ENCODE results near the gene MED29. TPM values are rescaled to one million over a fixed set of nuclear protein-coding genes. Genes with fewer than 3 reads are reported as not detected.

MED29 gene
- total RNA-seq, 1 donor = 19.9 TPM

DNA sequence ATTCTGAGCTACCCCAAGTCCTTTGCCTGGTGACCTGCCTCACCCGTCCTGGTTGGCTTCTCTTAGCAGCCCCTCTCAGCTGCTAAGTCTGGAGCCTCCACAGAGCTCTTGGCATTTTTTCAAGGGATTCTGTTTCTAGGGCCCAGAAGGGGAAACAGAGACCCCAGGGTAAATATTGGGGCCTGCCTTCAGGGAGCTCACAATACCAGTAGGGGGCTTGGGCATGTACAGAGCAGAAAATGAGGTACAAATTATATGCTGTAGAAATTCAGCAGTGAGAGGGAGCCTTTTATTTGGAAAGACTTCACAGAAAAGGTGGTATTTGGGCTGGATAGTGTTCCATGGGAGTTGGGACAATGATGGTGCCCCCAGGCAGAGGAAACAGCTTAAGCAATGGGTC is 45.2 kb upstream of the MED29 start:
- H3K4me1 ChIP-seq (ENCODE audit: insufficient read depth, low read length) = peaks cover 27% of the 10 kb centered on the region
- peaks cover 45% of the 10 kb centered on the region for H4K20me1 ChIP-seq (ENCODE audit: insufficient read depth, low read length)
- no peak overlapping the region for H3K4me3 ChIP-seq (ENCODE audit: insufficient read depth, low read length)
- no peaks in the 10 kb centered on the region for H3K9me3 ChIP-seq (ENCODE audit: low read depth, low read length)
- peaks cover 84% of the 10 kb centered on the region for H3K79me2 ChIP-seq (ENCODE audit: insufficient read depth, low read length)
- H3K27me3 ChIP-seq (ENCODE audit: insufficient read depth, low read length) = no peaks in the 10 kb centered on the region
- peaks cover 22% of the 10 kb centered on the region for H3K36me3 ChIP-seq (ENCODE audit: insufficient read depth, low read length)
- no peak for DNase-seq (ENCODE audit: insufficient read length, low spot score, missing footprints)
- no peak overlapping the region for H3K4me2 ChIP-seq (ENCODE audit: insufficient read depth, low read length)
- no peak overlapping the region for H2AFZ ChIP-seq (ENCODE audit: low read length)
- TF ChIP-seq, protein P1, sequence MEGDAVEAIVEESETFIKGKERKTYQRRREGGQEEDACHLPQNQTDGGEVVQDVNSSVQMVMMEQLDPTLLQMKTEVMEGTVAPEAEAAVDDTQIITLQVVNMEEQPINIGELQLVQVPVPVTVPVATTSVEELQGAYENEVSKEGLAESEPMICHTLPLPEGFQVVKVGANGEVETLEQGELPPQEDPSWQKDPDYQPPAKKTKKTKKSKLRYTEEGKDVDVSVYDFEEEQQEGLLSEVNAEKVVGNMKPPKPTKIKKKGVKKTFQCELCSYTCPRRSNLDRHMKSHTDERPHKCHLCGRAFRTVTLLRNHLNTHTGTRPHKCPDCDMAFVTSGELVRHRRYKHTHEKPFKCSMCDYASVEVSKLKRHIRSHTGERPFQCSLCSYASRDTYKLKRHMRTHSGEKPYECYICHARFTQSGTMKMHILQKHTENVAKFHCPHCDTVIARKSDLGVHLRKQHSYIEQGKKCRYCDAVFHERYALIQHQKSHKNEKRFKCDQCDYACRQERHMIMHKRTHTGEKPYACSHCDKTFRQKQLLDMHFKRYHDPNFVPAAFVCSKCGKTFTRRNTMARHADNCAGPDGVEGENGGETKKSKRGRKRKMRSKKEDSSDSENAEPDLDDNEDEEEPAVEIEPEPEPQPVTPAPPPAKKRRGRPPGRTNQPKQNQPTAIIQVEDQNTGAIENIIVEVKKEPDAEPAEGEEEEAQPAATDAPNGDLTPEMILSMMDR (IDR thresholded peaks at IDR 0.05; ENCODE audit: extremely low read depth, low read depth, low read length) = peak; percentile 20
- peak overlapping the region; percentile 31 for H3K27ac ChIP-seq (ENCODE audit: low read depth, low read length)

DNA sequence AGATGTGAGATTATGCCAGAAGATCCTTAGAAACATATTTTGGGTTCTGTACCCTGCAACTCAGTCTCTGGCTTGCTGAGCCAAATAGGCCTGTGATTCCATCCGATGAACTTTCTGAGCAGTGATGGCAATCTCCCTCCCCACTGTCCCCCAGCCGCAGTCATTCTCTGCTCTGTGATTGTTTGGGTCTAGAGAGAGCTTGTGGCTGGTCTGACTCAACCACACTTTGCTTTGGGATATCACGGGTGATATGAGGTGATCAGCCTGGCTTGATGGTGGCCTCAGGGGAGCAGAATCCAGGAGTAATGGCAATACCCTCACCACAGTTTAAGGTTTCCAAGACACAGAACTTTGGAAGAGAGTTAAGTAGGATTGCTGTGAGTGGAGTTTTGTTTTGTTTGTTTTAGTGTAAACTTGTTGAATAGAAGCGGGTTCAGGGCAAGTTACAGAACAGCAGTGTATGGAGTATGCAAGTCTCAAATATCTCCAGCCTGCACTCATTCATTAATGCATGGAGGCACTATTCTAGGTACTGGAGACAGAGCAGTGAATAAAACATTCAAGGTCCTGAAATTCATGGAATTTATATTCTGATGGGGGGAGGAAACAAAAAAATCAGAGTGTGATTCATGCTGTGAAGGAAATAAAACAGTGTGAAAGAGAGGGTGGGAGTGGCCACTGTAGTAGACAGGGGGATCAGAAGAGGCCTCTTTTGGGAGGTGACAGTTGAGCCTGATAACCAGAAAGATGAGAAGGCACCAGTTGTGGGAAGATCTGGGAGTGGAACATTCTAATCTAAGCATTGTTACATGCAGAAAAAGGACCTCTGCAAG is 43.6 kb upstream of the MED29 start:
- TF ChIP-seq, protein P1 (IDR thresholded peaks at IDR 0.05; ENCODE audit: extremely low read depth, low read depth, low read length) = no peak
- Histone ChIP-seq H2AFZ (ENCODE audit: low read length) (no peak overlapping the region), H3K79me2 (ENCODE audit: insufficient read depth, low read length) (peaks cover 98% of the 10 kb centered on the region), H3K27me3 (ENCODE audit: insufficient read depth, low read length) (no peaks in the 10 kb centered on the region), H3K4me3 (ENCODE audit: insufficient read depth, low read length) (no peak overlapping the region), H3K4me1 (ENCODE audit: insufficient read depth, low read length) (peaks cover 42% of the 10 kb centered on the region), H3K9me3 (ENCODE audit: low read depth, low read length) (no peaks in the 10 kb centered on the region), H3K36me3 (ENCODE audit: insufficient read depth, low read length) (peaks cover 30% of the 10 kb centered on the region), H3K4me2 (ENCODE audit: insufficient read depth, low read length) (peak overlapping the region; percentile 3), H3K27ac (ENCODE audit: low read depth, low read length) (peak overlapping the region; percentile 52), H4K20me1 (ENCODE audit: insufficient read depth, low read length) (peaks cover 49% of the 10 kb centered on the region)
- peak; percentile 85 for DNase-seq (ENCODE audit: insufficient read length, low spot score, missing footprints)

DNA sequence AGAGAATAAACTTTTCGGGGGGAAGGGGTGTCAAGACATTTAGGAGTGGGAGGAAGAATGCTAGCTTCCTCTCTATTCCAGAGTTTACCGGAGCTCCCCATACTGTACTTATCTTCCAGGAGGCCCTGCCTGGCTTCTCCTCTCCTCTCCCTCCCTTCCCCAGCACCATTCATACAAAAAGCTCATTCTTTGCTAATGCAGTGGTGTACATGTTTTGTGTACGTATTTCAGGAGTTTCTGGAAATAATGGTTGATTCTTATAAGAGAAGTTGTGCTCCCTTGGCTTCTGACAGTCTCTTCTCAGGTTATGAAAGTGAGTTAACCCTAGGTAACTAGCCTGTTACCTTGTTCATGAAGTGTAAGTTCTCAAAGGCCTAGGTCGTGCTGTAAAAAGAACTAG is 41.9 kb upstream of the MED29 start:
- H3K36me3 ChIP-seq (ENCODE audit: insufficient read depth, low read length) = peaks cover 39% of the 10 kb centered on the region
- peaks cover 41% of the 10 kb centered on the region for H3K4me1 ChIP-seq (ENCODE audit: insufficient read depth, low read length)
- TF ChIP-seq, protein P1 (IDR thresholded peaks at IDR 0.05; ENCODE audit: extremely low read depth, low read depth, low read length) = no peak
- H2AFZ ChIP-seq (ENCODE audit: low read length) = no peak overlapping the region
- peaks cover 52% of the 10 kb centered on the region for H4K20me1 ChIP-seq (ENCODE audit: insufficient read depth, low read length)
- H3K27me3 ChIP-seq (ENCODE audit: insufficient read depth, low read length) = no peaks in the 10 kb centered on the region
- no peak for DNase-seq (ENCODE audit: insufficient read length, low spot score, missing footprints)
- H3K27ac ChIP-seq (ENCODE audit: low read depth, low read length) = no peak overlapping the region
- H3K79me2 ChIP-seq (ENCODE audit: insufficient read depth, low read length) = peaks cover 91% of the 10 kb centered on the region
- H3K9me3 ChIP-seq (ENCODE audit: low read depth, low read length) = no peaks in the 10 kb centered on the region
- H3K4me2 ChIP-seq (ENCODE audit: insufficient read depth, low read length) = no peak overlapping the region
- no peak overlapping the region for H3K4me3 ChIP-seq (ENCODE audit: insufficient read depth, low read length)

DNA sequence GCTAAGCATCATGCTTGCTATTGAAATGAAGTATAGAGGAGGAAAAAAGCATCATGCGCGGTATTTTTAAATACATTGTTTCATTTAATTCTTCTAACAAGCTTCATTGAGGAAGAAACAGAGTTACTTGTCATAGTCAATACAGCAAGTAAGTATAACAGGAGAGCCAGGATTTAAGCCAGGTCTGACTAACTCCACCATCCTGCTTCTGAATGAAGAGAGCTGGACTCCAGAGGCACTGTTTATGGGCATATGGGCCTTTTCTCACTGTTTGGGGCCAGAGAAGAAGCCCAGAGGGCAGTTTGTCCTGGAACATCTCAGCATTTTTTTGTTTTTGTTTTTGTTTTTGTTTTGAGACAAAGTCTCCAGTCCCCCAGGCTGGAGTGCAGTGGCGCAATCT is 41.0 kb upstream of the MED29 start:
- TF ChIP-seq, protein P1 (IDR thresholded peaks at IDR 0.05; ENCODE audit: extremely low read depth, low read depth, low read length) = no peak
- peaks cover 89% of the 10 kb centered on the region for H3K79me2 ChIP-seq (ENCODE audit: insufficient read depth, low read length)
- H3K4me2 ChIP-seq (ENCODE audit: insufficient read depth, low read length) = no peak overlapping the region
- H2AFZ ChIP-seq (ENCODE audit: low read length) = no peak overlapping the region
- no peak overlapping the region for H3K4me3 ChIP-seq (ENCODE audit: insufficient read depth, low read length)
- H3K27me3 ChIP-seq (ENCODE audit: insufficient read depth, low read length) = no peaks in the 10 kb centered on the region
- H3K4me1 ChIP-seq (ENCODE audit: insufficient read depth, low read length) = peaks cover 41% of the 10 kb centered on the region
- no peak overlapping the region for H3K27ac ChIP-seq (ENCODE audit: low read depth, low read length)
- H4K20me1 ChIP-seq (ENCODE audit: insufficient read depth, low read length) = peaks cover 48% of the 10 kb centered on the region
- no peaks in the 10 kb centered on the region for H3K9me3 ChIP-seq (ENCODE audit: low read depth, low read length)
- peak; percentile 75 for DNase-seq (ENCODE audit: insufficient read length, low spot score, missing footprints)
- peaks cover 48% of the 10 kb centered on the region for H3K36me3 ChIP-seq (ENCODE audit: insufficient read depth, low read length)

All from osteoblast (primary cell).